NCI-H1417 (cell line): ENCODE data around the gene HSD17B2.
"Not testable (repeated sequence)": the region's sequence is repeated elsewhere in the genome, so short reads cannot be mapped to it uniquely, and the experiment has no call there.

Experiments
- DNase-seq, 3 experiments: peaks; one replicate each; lab custom pipeline; 2025; lab: John Stamatoyannopoulos, UW

HSD17B2 gene

GRCh38 chr16:82134846-82135245, 99.8 kb downstream of the HSD17B2 start:
- no peak for DNase-seq

- no peak for DNase-seq
Observed at GRCh38 chr16:82135844-82136243, 100.8 kb downstream of the HSD17B2 start.

- no peak for DNase-seq
Observed at GRCh38 chr16:82136956-82137821, 102.1 kb downstream of the HSD17B2 start.

- no peak for DNase-seq
Observed at GRCh38 chr16:82137822-82138167, 102.7 kb downstream of the HSD17B2 start.

GRCh38 chr16:82138478-82139285, 103.6 kb downstream of the HSD17B2 start:
- DNase-seq = no peak

- not testable (repeated sequence) for DNase-seq
Observed at GRCh38 chr16:82139286-82139571, 104.2 kb downstream of the HSD17B2 start.

GRCh38 chr16:82146556-82146955, 111.5 kb downstream of the HSD17B2 start:
- no peak for DNase-seq

- no peak for DNase-seq
Observed at GRCh38 chr16:82146957-82147356, 111.9 kb downstream of the HSD17B2 start.

- no peak for DNase-seq
Observed at GRCh38 chr16:82147546-82147945, 112.5 kb downstream of the HSD17B2 start.
